Hypothalamus (tissue), 51 donors: ENCODE data around the gene TBL3.
A peak's percentile ranks its signal among the peaks of the same experiment; 100 is the strongest.

Experiments
- DNase-seq, 51 donors: peaks; one replicate each; lab custom pipeline; 2025; lab: John Stamatoyannopoulos, UW

TBL3 gene

GRCh38 chr16:1998360-1998835 is 26.5 kb downstream of the TBL3 start:
- no peak for DNase-seq

GRCh38 chr16:1998852-1999801 is 27.3 kb downstream of the TBL3 start:
- no peak for DNase-seq

- DNase-seq = no peak
Measured at GRCh38 chr16:1999866-2000514, 28.1 kb downstream of the TBL3 start.

DNA sequence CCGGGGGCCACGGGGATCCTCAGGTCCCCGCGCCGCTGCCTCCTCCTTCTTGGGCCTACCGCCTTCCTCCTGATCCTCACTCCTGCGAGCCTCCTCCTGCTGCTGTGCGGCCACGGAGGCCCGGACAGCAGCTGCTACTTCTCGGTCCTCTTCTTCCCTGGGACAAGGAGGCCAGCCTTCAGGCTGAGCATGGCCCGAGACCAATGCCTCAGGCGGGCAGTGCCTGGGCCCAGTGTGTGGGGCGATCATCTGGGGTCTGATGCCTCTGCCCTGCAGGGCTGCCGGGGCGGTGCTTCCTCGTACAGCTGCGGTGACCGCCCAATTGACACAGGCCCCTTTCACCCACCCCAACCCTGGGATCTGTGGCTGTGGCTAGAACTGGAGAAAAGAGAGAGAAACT is 29.2 kb downstream of the TBL3 start:
- DNase-seq = no peak

GRCh38 chr16:2001456-2002355 is 29.9 kb downstream of the TBL3 start:
- DNase-seq = no peak

DNA sequence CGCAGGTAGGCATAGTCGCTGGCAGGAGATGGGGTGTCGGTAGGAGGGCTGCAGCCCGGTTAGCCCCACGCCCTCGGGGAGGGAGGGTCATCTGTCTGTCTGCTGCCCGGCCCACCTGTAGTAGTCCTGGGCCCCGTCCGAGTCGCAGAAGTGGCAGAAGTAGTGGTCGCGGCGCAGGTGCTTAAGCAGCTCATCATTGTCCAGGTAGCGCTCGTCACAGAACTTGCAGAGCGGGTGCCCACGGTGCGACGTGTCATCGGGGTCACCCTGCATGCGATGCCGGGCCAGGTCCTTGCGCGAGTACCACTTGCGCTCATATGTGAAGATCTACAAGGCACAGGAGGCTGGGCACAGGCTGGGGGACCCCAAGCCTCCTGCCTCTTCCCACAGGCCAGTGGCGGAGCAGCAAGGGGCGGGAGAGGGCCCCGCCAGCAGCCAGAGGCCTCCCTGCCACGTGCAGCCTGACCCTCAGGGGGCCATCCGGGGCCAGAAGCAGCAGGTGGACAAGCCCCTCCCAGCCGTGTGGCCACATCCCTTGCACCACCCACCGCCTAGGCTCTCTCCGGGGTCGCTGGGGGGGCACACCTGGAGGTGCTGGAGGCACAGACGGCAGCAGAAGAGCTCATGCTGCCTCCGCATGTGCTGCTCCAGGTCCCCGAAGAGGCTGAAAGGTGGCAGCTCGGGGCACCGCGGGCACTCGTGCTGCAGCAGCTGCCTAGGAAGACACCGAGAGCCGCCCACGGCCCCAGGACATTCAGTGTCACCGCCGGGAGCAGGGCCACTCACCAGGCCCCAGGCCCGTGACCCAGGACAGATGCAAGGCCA is 30.8 kb downstream of the TBL3 start:
- no peak for DNase-seq

DNA sequence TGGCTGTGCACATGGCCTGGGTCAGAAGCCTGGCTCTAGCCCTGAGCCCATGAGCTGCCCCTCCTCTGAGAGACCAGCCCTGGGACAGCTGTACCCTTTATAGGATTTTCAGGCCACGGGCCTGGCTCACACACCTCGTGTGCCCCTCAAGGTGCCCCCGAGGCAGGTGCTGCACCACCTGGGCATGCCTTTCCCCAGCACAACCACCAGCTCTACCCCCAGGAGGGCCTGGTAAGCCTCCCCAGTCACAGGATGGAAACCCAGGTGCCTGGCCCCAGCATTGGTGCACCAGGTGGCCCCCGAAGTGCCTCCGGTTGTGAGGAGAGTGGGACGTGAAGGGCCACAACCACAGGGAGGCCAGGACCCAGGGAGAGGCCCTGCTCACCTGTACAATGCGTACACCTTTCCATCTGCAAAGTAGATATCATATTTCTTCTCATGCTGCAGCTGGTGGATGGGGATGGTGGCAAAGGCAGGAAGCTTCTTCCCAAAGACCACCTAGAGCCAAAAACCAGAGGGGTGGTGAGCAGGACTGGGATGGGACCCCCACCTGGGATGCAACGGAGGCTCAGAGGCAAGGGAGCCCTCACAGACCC is 31.5 kb downstream of the TBL3 start:
- no peak for DNase-seq

- peak in 43 of 51 donors; percentile 8 to 83 (median 59) for DNase-seq
Measured at GRCh38 chr16:2003827-2004641, 32.2 kb downstream of the TBL3 start.

DNA sequence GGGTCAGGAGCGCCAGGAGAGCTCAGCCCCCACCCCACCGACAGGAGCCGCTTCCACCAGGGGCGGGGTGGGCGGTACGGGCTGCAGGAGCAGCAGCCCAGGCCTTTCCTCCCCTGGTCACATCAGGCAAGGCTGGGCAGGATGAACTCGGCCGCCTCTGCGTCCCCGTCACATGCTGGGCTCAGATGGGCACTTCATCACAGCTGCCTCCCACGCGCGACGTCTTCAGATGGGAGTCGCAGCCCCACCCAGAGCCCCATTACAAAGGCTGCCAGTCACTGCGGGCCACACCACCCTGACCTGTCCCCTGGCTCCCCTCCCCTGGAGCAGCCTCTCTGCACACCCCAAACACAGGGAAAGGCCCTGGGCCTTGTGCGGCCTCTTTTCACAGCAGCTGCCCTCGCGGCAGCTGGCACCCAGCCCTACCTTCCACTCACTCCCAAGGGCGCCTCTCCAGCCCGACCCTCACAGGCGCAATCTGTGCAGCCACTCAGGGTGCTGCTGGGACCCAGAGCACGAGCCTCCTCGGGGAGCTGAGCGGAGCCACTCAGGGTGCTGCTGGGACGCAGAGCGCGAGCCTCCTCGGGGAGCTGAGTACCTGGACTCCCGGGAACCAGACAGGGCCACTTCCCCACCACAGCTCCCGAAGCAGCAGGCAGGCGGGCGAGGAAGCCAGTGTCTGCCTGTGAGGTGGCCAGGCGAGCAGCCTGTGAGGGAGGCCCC is 33.1 kb downstream of the TBL3 start:
- no peak for DNase-seq

DNA sequence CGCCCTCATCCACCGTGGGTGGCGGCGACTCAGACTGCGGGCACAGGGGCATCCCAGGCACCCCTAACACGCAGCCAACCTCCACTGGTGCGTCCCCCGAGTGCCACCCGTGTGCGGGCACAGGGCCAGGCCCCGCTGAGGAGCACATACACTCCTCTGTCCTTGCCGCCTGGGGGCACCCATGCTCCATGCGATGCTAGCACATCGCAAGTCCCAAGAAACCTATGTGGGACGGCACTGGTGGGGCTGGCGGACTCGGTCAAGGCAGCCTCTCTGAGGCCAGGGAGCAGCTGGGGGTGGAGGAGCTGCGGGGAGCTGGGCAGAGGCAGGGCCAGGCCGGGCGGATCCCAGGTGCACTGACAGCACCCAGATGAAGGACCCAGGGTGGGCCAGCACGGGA is 33.8 kb downstream of the TBL3 start:
- peak in 1 of 51 donors; percentile 23 for DNase-seq

DNA sequence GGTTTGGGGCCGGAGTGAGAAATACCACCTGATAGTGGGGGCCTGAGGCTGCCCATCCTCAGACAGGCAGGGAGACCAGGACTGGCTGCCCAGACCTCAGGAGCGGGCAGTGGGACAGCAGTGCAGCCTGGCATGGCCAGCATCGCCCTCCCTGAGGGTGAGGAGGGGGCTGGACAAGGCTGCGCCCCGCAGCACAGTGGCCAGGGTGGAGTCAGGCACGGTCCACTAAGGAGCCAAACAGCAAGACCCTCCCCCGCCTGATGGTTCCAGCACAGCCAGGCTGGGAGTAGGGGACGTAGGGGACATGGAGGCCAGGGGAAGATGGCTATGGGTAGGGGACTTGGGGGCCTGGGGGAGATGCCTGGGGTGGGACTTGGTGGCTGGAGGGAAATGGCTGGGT is 34.5 kb downstream of the TBL3 start:
- DNase-seq = no peak

GRCh38 chr16:2007081-2007836 is 35.4 kb downstream of the TBL3 start:
- no peak for DNase-seq

DNA sequence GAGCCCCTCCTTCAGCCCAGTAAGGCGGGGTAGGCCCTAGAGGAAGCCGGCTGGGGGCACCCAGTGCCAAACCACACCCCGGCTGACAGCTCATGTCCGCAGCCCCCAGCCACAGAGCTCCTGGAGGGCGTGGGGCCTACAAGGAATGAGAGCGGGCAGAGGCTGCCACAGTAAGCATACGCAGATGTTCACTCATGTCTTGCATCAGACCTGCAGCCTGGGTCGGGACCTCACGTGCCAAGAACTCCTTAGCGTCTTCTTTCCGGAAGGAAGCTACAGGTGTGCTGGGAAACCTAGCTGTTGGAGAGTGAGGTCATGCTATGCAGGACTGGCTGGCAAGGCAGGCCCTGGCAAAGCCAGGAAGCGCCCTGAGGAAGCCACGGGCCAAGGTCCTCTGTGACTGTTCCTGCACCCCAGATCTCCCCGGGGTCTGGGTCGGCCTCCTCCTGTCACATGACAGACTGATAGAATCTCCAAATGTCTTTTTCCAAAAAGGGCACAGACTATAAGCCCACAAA is 36.2 kb downstream of the TBL3 start:
- no peak for DNase-seq

- DNase-seq = no peak
Measured at GRCh38 chr16:2008631-2009163, 36.8 kb downstream of the TBL3 start.

- DNase-seq = no peak
Measured at GRCh38 chr16:2009164-2009711, 37.4 kb downstream of the TBL3 start.

- peak; percentile 26 to 88 (median 66) for DNase-seq
Measured at GRCh38 chr16:2009791-2010510, 38.1 kb downstream of the TBL3 start, which contains the start of gene ZNF598. Gene ZNF598, minus strand, starts transcription at chr16:2009821.
